Type B pancreatic cell (in vitro differentiated cells): ENCODE data around the gene DDX24. TPM values are rescaled to one million over a fixed set of nuclear protein-coding genes. Genes with fewer than 3 reads are reported as not detected.

Experiments
- DNase-seq: peaks from one replicate; pipeline ENCODE4 v3.0.0; 2021; ENCODE audit warnings: mixed read lengths; ENCODE audit not compliant: unreplicated experiment; ENCODE audit errors: extremely low spot score
- H3K27ac Mint-ChIP-seq: 2 replicates; pipeline ENCODE4 v1.8.0; 2021; ENCODE audit warnings: mild to moderate bottlenecking, mixed read lengths
- H3K27me3 Mint-ChIP-seq: 2 replicates; pipeline ENCODE4 v1.8.0; 2021; ENCODE audit warnings: mixed read lengths
- H3K36me3 Mint-ChIP-seq: 2 replicates; pipeline ENCODE4 v1.8.0; 2021; ENCODE audit warnings: mixed read lengths
- H3K4me1 Mint-ChIP-seq: one replicate; pipeline ENCODE4 v1.8.0; 2021; ENCODE audit warnings: mixed read lengths; ENCODE audit not compliant: unreplicated experiment
- H3K4me3 Mint-ChIP-seq: 2 replicates; pipeline ENCODE4 v1.8.0; 2021; ENCODE audit warnings: mild to moderate bottlenecking, mixed read lengths
- H3K9me3 Mint-ChIP-seq: 2 replicates; pipeline ENCODE4 v1.8.0; 2021; ENCODE audit warnings: mixed read lengths
- long read RNA-seq: library from polyadenylated mRNA; unstranded; transcript quantifications from one replicate; pipeline ENCODE4 v2.0.0, GENCODE V29; 2020
- total RNA-seq: library from RNA; stranded (reverse); gene quantifications from 2 replicates; pipeline ENCODE4 v1.2.1, GENCODE V29; 2021; ENCODE audit warnings: low replicate concordance
- TF ChIP-seq, protein P1 (sequence below): fragments of 200-600 bp; sonication (generic); conservative IDR thresholded peaks from 2 replicates; pipeline ENCODE4 v1.5.0; 2021; ENCODE audit warnings: antibody characterized with exemption, mild to moderate bottlenecking

DDX24 gene, protein sequence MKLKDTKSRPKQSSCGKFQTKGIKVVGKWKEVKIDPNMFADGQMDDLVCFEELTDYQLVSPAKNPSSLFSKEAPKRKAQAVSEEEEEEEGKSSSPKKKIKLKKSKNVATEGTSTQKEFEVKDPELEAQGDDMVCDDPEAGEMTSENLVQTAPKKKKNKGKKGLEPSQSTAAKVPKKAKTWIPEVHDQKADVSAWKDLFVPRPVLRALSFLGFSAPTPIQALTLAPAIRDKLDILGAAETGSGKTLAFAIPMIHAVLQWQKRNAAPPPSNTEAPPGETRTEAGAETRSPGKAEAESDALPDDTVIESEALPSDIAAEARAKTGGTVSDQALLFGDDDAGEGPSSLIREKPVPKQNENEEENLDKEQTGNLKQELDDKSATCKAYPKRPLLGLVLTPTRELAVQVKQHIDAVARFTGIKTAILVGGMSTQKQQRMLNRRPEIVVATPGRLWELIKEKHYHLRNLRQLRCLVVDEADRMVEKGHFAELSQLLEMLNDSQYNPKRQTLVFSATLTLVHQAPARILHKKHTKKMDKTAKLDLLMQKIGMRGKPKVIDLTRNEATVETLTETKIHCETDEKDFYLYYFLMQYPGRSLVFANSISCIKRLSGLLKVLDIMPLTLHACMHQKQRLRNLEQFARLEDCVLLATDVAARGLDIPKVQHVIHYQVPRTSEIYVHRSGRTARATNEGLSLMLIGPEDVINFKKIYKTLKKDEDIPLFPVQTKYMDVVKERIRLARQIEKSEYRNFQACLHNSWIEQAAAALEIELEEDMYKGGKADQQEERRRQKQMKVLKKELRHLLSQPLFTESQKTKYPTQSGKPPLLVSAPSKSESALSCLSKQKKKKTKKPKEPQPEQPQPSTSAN
- total RNA-seq: 127 and 156 TPM in 2 replicates
- long read RNA-seq, full-length matches to known transcripts: 224 of 263 reads
- long read RNA-seq, partial matches to known transcripts: 30 of 263 reads
- long read RNA-seq, other reads (novel, unspliced or antisense): 9 of 263 reads

GRCh38 chr14:94080621-94081385 lies at the start of gene DDX24, which contains the start of gene IFI27L1:
Gene DDX24 (minus strand): TSS chr14:94081202. CDS start chr14:94079742, 1,460 bp downstream.
Gene IFI27L1 (plus strand): TSS chr14:94081310. CDS start chr14:94096938, 15,628 bp downstream.
- Mint-ChIP-seq H3K4me1 (peaks cover 31% of the 10 kb centered on the region), H3K27me3 (no peaks in the 10 kb centered on the region), H3K36me3 (peaks cover 38% of the 10 kb centered on the region), H3K9me3 (peaks cover 7% of the 10 kb centered on the region), H3K27ac (peak within 1 kb of the TSS; percentile 96), H3K4me3 (peak within 1 kb of the TSS; percentile 98)
- TF ChIP-seq, protein P1, sequence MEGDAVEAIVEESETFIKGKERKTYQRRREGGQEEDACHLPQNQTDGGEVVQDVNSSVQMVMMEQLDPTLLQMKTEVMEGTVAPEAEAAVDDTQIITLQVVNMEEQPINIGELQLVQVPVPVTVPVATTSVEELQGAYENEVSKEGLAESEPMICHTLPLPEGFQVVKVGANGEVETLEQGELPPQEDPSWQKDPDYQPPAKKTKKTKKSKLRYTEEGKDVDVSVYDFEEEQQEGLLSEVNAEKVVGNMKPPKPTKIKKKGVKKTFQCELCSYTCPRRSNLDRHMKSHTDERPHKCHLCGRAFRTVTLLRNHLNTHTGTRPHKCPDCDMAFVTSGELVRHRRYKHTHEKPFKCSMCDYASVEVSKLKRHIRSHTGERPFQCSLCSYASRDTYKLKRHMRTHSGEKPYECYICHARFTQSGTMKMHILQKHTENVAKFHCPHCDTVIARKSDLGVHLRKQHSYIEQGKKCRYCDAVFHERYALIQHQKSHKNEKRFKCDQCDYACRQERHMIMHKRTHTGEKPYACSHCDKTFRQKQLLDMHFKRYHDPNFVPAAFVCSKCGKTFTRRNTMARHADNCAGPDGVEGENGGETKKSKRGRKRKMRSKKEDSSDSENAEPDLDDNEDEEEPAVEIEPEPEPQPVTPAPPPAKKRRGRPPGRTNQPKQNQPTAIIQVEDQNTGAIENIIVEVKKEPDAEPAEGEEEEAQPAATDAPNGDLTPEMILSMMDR: no peak
- DNase-seq: peak; percentile 95

DNA sequence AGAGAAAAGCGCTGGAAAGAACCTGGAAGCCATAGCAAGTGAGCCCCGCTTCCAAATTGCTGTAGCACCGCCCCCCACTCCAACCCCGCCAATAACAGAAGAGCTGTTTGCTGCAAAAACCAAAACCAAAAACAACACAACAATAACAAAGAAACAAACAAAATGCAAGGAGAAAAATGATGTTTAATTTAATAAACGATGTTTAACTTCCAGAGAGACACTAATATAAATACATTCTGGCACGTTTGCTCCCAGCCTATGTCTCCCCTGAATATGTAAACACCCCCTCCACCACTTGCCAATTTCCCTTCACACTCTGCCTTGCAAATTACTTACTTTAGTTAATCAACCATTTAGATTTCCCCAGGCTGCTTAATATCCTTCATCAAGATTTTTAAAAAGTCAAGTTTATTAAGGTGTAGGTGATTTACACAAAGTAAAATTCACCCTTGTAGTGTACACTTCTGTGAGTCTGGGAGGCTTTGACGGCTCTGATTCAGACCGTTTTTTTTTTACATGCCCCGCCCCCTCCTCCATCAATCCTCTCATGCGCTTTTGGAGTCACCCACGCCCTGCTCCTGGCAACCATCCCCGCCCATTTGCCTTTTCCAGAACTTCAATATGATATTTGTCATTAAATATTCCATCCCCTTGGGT lies 48.9 kb upstream of the DDX24 start:
- TF ChIP-seq, protein P1: peak; percentile 14
- H3K36me3 Mint-ChIP-seq: no peaks in the 10 kb centered on the region
- no peak overlapping the region for H3K27ac Mint-ChIP-seq
- no peak for DNase-seq
- H3K27me3 Mint-ChIP-seq: peaks cover 6% of the 10 kb centered on the region
- peaks cover 16% of the 10 kb centered on the region for H3K4me1 Mint-ChIP-seq
- H3K9me3 Mint-ChIP-seq: no peaks in the 10 kb centered on the region
- peak overlapping the region; percentile 88 for H3K4me3 Mint-ChIP-seq

- peaks cover 5% of the 10 kb centered on the region for H3K27me3 Mint-ChIP-seq
- no peak for DNase-seq
- no peak within 1 kb of the TSS for H3K27ac Mint-ChIP-seq
- peaks cover 16% of the 10 kb centered on the region for H3K4me1 Mint-ChIP-seq
- H3K9me3 Mint-ChIP-seq: no peaks in the 10 kb centered on the region
- TF ChIP-seq, protein P1: peak; percentile 64
- peak within 1 kb of the TSS; percentile 88 for H3K4me3 Mint-ChIP-seq
- no peaks in the 10 kb centered on the region for H3K36me3 Mint-ChIP-seq
Measured at GRCh38 chr14:94129111-94129757, 48.2 kb upstream of the DDX24 start, which contains the start of gene IFI27L2. Gene IFI27L2 (minus strand): TSS chr14:94129604. CDS start chr14:94129564, 40 bp downstream.

- Mint-ChIP-seq H3K27ac (no peak overlapping the region), H3K4me1 (peaks cover 16% of the 10 kb centered on the region), H3K36me3 (no peaks in the 10 kb centered on the region), H3K9me3 (no peaks in the 10 kb centered on the region), H3K27me3 (peaks cover 5% of the 10 kb centered on the region), H3K4me3 (peak overlapping the region; percentile 88)
- DNase-seq: no peak
- TF ChIP-seq, protein P1: no peak
Measured at GRCh38 chr14:94128216-94128839, 47.3 kb upstream of the DDX24 start.
